ENCODE results near the gene C20orf204.

The C20orf204 gene

DNA sequence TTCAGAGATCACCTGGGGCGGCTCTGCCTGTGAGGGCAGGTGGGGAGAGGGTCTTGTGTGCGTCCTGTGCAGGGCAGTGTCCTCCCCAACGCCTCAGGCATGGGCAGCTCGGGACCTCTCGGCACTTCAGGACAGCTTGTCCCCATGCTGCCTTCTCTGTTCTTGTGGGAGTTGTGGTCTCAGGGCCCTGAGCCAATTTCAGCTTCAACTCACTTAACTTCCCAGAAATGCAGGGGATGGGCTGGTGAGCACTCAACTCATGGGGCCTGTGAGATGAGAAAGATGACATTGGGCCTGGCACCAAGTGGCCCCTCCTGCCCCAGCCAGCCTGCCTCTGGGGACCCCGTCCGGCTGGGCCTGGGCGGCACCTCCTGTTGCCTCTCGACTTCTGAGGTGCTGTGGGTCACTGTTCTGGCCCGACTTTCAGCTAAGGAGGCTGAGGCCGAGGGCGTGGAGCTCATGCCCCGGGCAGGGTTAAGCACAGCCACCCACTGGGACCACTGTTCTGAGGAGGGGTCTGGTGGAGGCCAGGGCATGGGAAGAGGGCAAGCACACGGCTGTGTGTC is 36.6 kb downstream of the C20orf204 start:
- DNase-seq (ENCODE audit: low read depth), result no peak

DNA sequence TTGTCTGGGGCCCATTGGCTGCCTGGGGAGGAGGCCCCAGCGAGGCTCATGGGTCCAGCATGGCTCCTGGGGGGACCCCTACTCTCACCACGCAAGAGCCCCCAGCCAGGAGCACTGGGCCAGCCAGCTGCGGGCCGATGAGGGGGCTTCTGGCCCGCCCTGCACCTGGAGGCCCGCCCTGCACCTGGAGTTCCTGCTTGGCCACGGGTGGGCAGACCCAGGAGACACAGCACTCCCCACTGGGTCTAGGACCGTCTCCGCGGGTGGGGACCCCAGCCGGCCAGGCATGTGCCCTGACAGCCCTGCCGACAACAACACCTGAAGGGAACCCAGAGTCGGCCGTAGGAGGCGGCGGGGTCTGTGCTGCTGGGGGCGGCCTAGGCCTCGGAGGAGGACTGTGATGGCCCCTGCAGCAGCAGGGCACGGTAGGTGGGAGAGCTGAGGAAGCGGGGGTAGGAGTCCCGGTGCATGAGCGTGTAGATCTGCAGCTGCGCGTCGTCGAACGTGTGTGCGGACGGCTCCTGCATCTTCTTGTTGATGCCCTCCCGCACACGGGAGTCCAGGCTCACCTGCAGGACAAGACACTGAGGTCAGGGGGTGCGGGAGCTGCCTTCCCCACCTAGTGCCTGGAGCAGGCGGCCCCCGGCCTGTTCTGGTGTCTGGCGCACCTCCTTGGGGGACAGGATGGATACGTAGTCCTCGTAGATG is 37.6 kb downstream of the C20orf204 start:
- DNase-seq (ENCODE audit: low read depth), result no peak

DNA sequence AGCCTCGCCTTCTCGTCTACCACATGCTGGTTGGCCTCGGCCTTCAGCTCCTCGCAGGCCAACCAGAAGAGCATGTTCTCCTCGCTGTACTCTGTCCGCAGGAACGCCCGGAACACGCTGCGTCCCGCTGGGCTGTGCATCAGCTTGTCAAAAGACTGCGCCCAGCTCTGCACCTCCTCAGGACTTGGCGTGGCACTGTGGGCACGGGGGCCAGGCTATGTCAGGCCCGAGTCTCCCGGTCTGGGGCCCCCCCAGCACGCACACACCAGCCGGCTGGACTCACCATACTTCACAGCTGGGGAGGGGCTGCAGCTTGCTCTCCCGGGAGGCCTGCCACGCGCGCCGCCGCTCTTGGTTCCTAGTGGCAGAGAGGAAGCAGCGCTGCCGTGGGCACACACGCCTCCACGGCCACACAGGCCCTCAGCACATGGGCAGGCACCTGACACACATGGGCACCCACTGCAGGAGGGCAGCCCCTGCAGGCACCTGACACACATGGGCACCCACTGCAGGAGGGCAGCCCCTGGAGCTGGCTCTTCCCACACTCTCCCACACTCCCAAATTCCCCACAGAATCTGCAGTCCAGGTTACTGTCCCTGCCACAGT is 38.3 kb downstream of the C20orf204 start:
- DNase-seq (ENCODE audit: low read depth), result no peak

DNA sequence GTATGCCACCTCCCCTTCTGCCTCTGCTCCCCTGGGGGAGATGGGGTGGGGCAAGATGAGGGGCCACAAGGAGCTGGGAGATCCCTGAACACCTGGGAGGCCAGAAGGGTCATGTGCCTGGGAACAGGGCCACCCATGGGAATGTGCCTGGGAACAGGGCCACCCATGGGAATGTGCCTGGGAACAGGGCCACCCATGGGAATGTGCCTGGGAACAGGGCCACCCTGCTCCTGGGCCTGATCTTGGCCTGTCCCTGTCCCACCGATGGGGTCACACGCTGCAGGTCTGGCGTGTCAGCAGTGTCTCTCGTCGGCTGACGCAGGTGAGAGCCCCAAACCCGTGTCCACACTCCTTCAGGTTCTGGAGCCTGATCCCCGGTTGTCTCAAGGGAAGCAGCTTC is 39.0 kb downstream of the C20orf204 start:
- DNase-seq (ENCODE audit: low read depth), result no peak

DNA sequence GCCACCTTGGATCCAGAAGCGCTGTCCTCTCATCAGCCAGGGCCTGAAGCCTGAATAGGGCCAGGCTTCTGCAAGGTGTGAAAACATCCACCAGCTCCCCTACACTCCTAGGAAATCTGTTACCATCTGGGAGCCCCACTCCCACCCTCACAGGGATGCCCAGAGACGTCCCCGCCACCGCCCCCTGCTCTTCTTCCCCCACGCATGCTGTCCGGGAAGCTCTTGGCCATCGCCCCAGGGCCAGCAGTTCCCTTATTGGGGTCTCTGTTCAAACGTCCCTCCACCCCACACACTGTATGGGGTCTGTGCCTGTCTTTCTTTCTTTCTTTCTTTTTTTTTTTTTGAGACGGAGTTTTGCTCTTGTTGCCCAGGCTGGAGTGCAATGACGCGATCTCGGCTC is 39.6 kb downstream of the C20orf204 start:
- no peak for DNase-seq (ENCODE audit: low read depth)

DNA sequence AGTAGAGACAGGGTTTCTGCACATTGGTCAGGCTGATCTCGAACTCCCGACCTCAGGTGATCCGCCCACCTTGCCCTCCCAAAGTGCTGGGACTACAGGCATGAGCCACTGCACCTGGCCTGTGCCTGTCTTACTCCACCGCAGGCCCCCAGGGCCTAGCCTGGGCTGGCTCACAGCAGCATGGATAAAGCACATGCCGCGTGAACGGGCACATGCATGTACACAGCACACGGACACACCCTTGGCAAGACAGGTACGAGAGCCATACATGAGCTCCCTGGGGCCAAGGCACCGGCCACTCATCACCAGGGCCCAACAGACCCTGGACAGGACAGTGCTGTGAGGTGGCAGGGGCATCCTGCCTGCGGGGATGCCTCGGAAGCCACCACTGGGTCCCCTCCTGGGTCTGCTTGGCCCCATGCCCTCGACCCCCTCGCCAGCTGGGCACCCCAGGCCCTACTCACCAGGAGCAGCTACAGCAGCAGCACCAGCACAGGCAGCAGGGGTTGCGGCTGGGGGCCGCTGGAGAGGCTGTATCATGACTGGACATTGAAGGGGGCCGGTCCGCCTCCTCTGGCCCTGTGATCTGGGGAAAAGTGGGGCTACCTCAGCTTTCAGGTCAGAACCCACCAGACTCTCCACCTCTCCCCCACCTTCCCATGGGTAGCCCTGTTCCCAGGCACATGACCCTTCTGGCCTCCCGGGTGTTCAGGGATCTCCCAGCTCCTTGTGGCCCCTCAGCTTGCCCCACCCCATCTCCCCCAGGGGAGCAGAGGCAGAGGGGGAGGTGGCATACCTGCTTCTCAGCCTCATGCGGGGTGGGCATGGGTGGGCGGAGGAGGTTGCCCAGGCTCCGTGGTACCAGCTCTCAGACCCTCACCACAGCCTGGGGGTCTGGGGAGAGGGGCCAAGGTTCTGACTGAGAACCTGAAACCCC is 40.3 kb downstream of the C20orf204 start:
- DNase-seq (ENCODE audit: low read depth), result no peak

DNA sequence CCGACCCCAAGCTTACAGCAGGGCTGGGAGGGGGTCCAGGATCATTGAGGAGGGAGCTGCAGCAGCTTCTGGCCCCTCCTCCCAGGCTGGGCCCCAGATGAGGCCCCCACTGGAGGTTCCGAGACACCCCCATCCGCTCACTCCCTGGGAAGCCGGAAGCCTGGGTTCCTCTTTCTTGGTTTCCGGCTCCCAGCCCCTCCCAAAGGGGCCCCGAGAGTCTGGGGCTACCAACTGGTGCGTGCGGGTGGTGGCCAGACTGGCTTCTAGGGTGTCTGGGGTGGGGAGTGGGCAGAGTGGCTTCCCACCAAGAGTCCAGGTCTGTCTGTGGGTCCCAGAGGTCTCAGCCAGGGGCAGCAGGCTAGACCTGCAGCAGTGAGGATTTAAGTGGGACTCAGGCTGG is 41.1 kb downstream of the C20orf204 start:
- no peak for DNase-seq (ENCODE audit: low read depth)

DNA sequence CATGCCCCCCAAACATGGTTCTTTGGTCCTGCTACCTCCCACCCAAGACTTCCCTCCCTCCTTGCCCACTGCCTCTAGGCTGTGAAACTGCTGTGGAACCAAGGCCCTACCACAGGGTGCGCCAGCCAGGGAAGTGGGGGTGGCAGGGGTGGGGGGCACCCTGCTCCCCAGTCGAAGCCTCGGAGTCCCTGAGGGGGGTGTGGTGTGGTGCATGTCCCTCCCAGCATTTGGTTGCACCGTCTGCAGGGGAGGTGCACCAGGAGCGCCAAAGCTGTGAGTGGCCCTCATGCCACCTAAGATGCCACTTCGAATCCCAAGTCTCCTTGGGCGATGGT is 41.5 kb downstream of the C20orf204 start:
- no peak for DNase-seq (ENCODE audit: low read depth)

DNA sequence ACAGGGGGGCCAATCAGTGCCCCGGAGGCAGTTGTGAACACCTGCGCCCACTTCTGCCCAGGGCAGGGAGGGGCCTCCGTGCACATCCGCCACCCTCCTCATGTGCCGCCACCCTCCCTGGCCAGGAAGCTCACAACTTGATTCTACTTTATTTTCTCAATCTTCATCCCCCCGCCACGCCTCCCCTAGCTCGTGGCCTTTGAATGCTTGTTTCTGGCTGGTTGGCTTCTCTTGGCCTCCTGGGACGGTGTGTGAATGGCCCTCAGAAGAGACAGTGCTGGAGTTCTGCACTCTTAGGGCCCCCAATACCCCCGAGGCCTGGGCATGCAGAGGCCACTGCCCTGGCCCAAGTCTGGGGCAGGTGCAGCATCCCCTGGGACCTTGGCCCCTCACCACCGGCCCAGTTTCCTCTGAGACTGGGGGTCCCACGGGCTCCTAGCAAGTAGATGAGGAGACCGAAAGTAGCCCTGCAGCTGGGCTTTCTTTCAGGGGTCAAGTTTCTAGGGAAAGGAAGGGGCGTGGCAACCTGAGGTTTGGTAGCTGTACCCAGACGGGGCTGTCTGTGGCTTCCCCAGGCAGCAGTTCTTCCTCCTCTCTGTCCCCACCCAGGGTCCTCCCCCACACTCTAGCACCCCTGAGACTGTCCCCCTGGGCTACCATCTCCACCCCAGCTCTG is 42.0 kb downstream of the C20orf204 start:
- DNase-seq (ENCODE audit: low read depth), result no peak

DNA sequence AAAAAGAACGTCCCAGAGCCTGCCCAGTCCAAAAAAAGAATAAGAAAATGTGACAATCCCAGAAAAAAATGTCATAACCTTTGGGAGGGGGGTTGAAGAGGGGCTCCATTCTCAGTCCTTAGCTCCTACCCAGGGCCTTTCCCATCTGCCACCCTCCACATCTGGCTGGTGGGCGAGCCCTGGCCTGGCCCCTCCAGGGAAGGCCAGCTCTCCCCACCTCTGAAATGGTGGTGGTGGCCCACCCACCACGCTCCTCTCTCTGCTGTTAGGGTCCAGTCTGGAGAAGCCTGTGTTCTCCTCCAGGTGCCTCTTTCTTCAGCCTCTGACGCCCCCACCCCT is 42.9 kb downstream of the C20orf204 start:
- DNase-seq (ENCODE audit: low read depth), result no peak

DNA sequence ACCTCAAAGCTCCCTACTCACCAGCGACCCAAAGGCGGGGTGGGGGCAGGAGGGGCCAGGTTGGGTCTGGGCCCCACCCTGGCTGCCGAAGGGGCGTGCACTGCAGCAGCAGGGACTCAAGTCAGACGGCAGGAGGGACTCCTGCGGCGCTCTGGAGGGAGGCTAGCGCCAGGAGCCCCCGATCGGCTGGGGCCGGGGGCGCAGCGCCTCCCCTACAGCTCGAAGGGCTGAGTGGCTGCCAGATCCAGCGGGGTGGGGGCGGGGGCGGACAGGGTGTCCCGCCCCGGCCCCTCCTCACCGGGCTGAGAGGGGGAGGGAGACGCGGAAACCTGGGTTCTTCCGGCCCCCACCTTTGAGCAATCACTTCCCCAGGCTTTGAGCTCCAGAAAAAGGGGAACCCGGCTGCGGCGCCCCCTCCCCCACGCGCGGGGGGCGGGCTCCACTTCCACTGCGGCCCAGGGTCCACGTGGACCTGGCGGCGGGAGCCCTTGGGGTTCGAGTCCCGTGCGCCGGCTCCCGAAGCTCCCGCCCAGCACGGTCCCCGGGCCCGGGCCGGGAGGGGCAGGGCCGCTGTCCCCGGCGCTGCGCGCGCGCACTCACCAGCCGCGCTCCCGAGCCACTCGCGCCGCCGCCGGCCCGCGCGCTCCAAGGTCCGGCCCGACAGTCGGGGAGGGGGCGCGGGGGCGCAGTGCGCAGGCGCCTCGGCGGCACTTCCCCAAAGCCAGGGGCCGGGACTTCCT is 43.5 kb downstream of the C20orf204 start, which contains the start of gene RGS19:
Gene RGS19, minus strand, starts transcription at position 246 of the 740 bp plus-strand sequence. CDS start 2,632 bp downstream, outside the sequence.
- peak; percentile 46 for DNase-seq (ENCODE audit: low read depth)

DNA sequence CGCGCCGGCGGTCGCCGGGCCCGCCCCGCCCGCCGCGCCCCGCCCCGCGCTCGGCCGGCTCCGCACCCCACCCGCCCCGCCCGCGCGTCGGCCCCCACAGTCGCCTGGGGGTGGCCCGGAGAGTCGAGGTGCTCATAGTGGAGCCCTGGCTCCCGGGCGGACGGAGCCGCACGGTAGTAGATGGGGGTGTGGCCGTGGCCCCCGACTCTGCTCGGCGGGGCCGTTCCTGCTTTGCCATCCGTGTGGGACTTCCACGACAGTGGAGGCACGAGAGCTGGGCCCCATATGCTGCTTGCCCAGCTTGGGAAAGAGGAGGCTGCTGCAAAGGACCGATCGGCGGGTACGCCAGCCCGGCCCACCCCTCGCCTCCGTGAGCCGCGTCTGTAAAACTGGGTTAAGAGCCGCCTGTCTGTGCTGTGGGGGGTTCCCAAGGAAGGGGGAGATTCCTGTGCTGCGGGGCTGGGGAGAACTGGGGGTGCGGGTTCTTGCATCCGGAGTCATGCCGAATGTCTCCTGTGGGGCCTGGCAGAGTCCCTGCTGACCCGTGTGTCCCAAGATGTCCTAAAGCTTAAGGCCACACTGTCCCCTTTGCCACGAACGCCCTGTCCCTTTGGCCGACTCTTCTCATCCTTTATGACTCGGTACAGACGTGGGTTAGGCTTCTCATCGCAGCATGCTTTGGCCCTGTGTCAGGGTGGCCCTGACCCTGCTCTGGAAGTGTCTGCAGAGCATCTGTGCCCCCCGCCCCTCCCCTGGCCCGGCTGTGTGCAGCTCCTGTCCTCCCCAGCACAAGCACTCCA is 44.2 kb downstream of the C20orf204 start, which contains the start of gene OPRL1:
Gene OPRL1, plus strand, starts transcription at position 70 of the 800 bp plus-strand sequence. CDS start 12,639 bp downstream, outside the sequence.
- DNase-seq (ENCODE audit: low read depth), result no peak

DNA sequence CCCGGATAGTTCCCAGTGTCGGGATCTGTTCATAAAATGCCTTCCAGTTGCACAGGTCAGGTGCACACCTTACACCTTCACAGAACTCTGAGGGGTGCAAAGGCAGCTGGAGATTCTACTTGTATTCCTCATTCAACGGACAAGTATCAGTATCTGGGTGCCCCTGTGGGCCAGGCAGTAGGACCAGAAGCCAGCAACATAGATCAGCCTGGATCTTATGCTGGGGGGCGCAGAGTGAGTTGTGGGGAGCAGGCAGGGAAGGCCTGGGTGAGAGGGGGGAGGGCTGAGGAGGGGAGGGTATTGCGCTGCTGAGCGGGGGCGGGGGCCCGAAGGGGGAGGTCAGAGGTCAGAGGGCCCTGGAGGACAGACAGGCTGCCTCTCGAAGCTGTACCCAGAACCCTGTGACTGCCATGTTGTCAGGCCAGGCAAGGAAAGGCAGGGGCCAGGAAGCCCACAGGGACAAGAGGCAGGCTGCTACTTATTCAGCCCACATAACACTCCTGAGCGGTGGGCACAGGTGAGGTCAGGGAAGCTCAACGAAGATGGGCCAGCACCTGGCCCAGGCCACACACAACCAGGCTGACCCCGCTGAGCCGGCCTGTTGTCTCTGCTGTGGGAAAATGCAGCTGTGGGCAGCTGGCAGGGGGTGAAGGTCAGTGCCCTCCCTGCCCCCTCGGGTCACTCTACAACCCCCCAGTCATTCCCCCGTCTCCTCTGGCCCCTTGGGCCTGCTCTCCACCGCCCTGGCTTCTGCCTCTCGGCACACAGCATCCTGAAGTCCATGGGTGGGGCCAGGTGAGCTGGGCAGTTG is 45.0 kb downstream of the C20orf204 start:
- no peak for DNase-seq (ENCODE audit: low read depth)

DNA sequence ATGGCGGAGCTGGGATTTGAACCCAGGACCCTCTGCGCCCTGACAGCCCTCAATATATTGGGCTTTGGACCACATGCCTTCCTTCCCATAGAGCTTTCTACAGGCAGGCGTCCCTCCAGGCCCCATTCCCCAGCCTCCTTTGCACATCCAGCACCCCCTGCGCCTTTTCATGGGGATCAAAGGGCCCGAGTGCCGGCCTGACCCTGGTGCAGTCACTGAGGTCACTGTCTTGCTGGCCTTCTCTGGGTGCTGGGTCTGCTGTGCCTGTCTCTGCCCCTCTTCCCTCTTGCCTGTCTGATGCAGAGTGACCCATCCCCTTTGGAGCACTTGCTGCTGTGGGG is 45.6 kb downstream of the C20orf204 start:
- no peak for DNase-seq (ENCODE audit: low read depth)

DNA sequence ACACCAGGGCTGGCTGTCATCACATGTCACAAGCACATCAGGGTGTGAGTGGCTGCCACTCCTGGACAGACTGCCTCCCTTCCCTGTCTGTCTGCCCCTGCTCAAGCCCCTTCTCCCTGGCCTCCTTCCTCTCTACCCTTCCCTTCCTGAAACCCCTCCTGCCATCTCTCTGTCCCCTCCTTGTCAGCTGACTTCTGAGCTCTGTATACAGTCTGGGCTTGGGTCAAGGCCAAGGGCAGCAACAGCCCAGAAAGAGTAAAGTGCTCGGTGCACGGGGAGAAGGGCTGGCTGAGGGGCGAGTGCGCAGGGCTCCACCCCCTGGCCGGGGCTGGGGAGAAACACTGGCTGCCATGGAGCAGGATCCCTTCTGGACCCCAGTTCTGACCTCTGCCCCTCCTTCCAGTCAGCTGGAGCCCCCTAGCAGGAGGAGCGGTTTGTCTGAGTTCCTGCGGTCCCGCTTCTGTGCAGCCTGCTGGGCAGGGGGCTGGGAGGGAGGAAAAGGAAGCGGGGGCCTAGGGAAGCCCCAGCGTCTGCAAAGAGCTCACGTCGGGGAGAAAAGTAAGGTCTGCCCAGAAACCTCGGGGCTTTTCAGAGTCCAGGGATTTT is 46.2 kb downstream of the C20orf204 start:
- DNase-seq (ENCODE audit: low read depth), result no peak

DNA sequence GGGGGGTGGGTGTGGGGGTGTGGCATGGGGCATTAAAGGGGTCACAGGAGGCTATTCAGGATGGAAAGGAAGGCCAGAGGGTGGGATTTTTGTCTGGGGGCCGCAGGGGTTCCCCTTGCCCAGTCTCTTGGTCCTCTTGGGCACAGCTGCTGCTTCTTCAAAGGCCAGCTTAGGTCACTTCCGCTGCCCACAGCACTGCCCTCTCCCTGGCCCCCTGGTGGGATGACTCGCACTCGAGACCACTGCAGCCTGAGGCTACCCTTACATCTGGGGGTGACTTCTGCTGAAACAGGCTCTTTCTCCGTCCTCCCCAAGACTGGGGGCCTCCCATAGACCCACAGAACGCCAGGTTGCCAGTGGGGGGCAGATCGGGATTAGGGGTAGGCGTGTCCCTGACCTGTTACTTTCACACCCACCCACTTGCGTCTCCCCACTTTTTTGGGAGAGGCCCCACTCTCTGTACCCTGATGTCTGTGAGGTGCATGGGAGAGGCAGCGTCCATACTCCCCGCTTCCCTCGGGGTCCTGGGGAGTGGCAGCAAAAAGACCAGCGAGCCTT is 46.9 kb downstream of the C20orf204 start:
- no peak for DNase-seq (ENCODE audit: low read depth)

DNA sequence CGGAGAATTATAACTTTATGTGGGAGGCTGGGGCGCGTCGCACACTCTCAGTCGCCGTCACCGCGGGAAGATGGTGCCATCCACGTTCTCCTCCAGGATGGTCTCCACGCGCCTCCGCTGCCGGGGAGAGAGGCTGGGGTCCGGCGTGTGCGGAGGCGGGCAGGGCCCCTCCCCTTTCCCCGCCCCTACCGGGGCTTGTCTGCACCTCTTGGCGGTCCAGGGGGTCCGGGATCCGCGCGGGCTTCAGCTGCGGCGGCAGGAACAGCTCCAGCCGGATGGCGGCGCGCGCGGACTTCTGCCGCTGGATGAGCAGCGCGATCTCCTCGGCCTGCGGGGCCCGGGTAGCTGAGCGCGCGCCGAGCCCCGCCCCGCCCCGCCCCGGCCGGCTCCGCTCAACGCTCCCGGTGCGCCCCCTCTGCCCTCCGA is 47.4 kb downstream of the C20orf204 start:
- no peak for DNase-seq (ENCODE audit: low read depth)

DNA sequence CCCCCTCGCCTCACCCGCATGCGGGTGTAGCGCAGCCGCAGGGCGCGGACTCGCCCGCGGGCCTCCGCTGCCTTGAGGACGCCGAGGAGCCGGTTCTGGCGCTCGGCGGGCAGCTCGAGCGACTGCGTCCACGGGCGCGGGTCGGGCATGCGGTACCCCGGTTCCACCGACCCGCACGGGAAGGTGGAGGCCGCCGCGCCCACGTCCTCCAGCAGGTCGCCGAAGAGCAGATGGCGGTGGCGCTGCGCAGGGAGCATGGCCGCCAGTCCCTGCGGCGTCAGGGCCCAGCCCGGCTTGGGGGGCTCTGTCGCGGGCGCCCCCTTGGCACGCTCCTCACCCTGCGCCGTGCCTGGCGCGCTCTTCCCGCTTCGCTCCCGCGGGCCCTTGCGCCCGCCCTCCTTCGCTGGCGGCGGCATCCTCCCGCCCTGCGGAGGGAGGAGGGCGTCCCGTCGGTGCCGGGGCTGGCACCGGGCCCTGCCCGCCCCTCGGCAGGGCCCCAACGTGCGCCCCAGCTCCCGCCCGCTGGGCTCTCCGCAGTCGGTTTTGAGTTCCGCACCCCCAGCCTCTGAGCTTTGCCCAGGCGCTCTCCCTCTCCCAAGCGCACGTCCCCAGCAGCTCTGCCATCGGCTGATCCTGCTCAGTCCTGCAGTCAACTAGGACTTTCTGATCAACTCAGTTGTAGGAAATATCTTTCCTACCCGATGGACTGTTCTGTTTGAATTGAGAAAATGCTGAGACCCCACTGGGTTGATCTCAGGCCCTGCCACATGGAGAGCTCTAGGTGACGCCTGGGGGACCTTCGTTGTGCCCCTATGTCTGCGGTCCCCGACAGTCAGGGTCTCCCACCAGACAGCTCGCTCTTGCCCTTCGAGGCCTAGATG is 48.1 kb downstream of the C20orf204 start, which contains the start of gene LKAAEAR1:
Gene LKAAEAR1, minus strand, starts transcription at position 595 of the 881 bp plus-strand sequence. Its CDS starts 179 bp downstream, at position 416.
- DNase-seq (ENCODE audit: low read depth), result no peak
